Natural killer cell (primary cell): ENCODE data around the gene CLDN11. TPM values are rescaled to one million over a fixed set of nuclear protein-coding genes. Genes with fewer than 3 reads are reported as not detected.

Experiments used
- ATAC-seq, 3 donors: fragments of 150-1000 bp in 2 of 3; fragments of 200-7000 bp in 1 of 3; cut with Tn5 transposase; 1 replicate in 1 of 3; 2 replicates in 2 of 3; pipeline ENCODE4 v1.10.0; 2021; ENCODE audit warnings: mild to moderate bottlenecking in 2 of 3, moderate library complexity in 2 of 3
- DNase-seq, 2 donors: peaks; one replicate each; pipeline versions ENCODE4 v3.0.0 to v3.0.0-alpha.2; 2013 to 2021; ENCODE audit warnings: mixed read lengths in 1 of 2
- H3K27ac ChIP-seq: one replicate; pipeline ENCODE4 v1.5.1; 2013; ENCODE audit warnings: mild to moderate bottlenecking, low read length
- H3K27me3 ChIP-seq: one replicate; pipeline ENCODE4 v1.6.1; 2013; ENCODE audit warnings: low read length; ENCODE audit not compliant: control insufficient read depth, insufficient read depth
- H3K36me3 ChIP-seq: one replicate; pipeline ENCODE4 v1.6.1; 2013; ENCODE audit warnings: low read length; ENCODE audit not compliant: control insufficient read depth, insufficient read depth
- H3K4me1 ChIP-seq: one replicate; pipeline ENCODE4 v1.6.1; 2013; ENCODE audit warnings: low read length; ENCODE audit not compliant: control insufficient read depth, insufficient read depth
- H3K4me3 ChIP-seq: one replicate; pipeline ENCODE4 v1.5.1; 2013; ENCODE audit warnings: low read length
- H3K9me3 ChIP-seq: one replicate; pipeline ENCODE4 v1.6.1; 2013; ENCODE audit warnings: low read length; ENCODE audit not compliant: control insufficient read depth, insufficient read depth
- H3K27ac Mint-ChIP-seq, 2 donors: one replicate each; pipeline ENCODE4 v1.8.0; 2022; ENCODE audit warnings: mild to moderate bottlenecking in 2 of 2, mixed read lengths in 2 of 2, moderate library complexity in 1 of 2
- H3K27me3 Mint-ChIP-seq, 2 donors: one replicate each; pipeline ENCODE4 v1.8.0; 2022; ENCODE audit warnings: low read depth in 2 of 2, mixed read lengths in 2 of 2
- H3K36me3 Mint-ChIP-seq: one replicate; pipeline ENCODE4 v1.8.0; 2022; ENCODE audit warnings: mixed read lengths
- H3K4me1 Mint-ChIP-seq, 2 donors: one replicate each; pipeline ENCODE4 v1.8.0; 2022; ENCODE audit warnings: mixed read lengths in 2 of 2
- H3K4me3 Mint-ChIP-seq: one replicate; pipeline ENCODE4 v1.8.0; 2022; ENCODE audit warnings: mild to moderate bottlenecking, moderate library complexity, mixed read lengths
- H3K9me3 Mint-ChIP-seq, 2 donors: one replicate each; pipeline ENCODE4 v1.8.0; 2022; ENCODE audit warnings: mixed read lengths in 2 of 2
- WGBS: methylation state at CpG from one replicate; pipeline ENCODE4 v1.1.7; 2013; ENCODE audit warnings: missing lambda C conversion rate; ENCODE audit not compliant: insufficient coverage; 5-methylcytosine and 5-hydroxymethylcytosine counted together
- intact Hi-C: fragments of 100-400 bp; cut with micrococcal nuclease; formaldehyde crosslinking; loops from one replicate; pipeline ENCODE4 v1.14.2; 2022
- total RNA-seq, 4 donors: library from RNA; stranded (reverse); fragments of 120-200 nt in 1 of 4; gene quantifications; one replicate each; pipeline versions ENCODE4 v1.2.3 to v1.2.4, GENCODE V29; 2013 to 2022
- TF ChIP-seq, protein P1 (sequence below): fragments of 200-600 bp; IDR thresholded peaks from one replicate; pipeline ENCODE4 v1.8.0; 2022; ENCODE audit warnings: antibody characterized with exemption

CLDN11 gene
- total RNA-seq, 3 donors from 2014 or later (not counting 1 experiment from before 2014, with no cell fraction given): 0.39 TPM; not detected in 2

DNA sequence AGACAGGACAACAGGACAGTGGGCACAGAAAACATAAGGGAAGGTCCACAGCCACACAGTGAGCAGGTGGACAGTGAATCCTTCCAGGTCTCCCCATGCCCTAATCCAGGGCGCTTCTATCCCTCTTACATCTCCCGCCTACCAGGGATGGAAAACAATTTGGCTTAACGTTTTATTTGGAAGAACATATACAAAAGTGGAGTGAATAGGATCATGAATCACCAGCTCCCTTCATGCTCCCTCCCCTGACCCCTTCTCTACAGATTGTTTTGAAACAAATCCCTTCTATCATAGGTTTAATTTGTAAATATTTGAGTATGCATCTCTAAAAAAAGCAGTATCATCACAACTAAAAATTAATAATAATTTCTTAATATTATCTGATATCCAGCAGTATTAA, 52.5 kb downstream of the CLDN11 start:
- intact Hi-C loops: no loop called here
- no peak overlapping the region for H3K4me3 Mint-ChIP-seq
- Histone ChIP-seq H3K4me3 (no peak overlapping the region), H3K9me3 (no peaks in the 10 kb centered on the region), H3K36me3 (no peaks in the 10 kb centered on the region), H3K4me1 (no peaks in the 10 kb centered on the region), H3K27me3 (no peaks in the 10 kb centered on the region), H3K27ac (no peak overlapping the region)
- no peaks in the 10 kb centered on the region for H3K9me3 Mint-ChIP-seq
- TF ChIP-seq, protein P1, sequence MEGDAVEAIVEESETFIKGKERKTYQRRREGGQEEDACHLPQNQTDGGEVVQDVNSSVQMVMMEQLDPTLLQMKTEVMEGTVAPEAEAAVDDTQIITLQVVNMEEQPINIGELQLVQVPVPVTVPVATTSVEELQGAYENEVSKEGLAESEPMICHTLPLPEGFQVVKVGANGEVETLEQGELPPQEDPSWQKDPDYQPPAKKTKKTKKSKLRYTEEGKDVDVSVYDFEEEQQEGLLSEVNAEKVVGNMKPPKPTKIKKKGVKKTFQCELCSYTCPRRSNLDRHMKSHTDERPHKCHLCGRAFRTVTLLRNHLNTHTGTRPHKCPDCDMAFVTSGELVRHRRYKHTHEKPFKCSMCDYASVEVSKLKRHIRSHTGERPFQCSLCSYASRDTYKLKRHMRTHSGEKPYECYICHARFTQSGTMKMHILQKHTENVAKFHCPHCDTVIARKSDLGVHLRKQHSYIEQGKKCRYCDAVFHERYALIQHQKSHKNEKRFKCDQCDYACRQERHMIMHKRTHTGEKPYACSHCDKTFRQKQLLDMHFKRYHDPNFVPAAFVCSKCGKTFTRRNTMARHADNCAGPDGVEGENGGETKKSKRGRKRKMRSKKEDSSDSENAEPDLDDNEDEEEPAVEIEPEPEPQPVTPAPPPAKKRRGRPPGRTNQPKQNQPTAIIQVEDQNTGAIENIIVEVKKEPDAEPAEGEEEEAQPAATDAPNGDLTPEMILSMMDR: no peak
- no peaks in the 10 kb centered on the region for H3K4me1 Mint-ChIP-seq
- H3K27ac Mint-ChIP-seq: no peak overlapping the region
- ATAC-seq (no peak), DNase-seq (no peak)
- no CpG with 5 or more reads among the region's 3 CpGs for WGBS
- H3K36me3 Mint-ChIP-seq: no peaks in the 10 kb centered on the region
- peaks cover 17 to 25% of the 10 kb centered on the region in 2 donors for H3K27me3 Mint-ChIP-seq

- Mint-ChIP-seq H3K4me3 (no peak overlapping the region), H3K9me3 (no peaks in the 10 kb centered on the region), H3K36me3 (no peaks in the 10 kb centered on the region), H3K27ac (no peak overlapping the region), H3K4me1 (no peaks in the 10 kb centered on the region), H3K27me3 (peaks cover 15 to 25% of the 10 kb centered on the region in 2 donors)
- ATAC-seq (no peak), DNase-seq (no peak)
- no peaks in the 10 kb centered on the region for H3K36me3 ChIP-seq
- H3K27ac ChIP-seq: no peak overlapping the region
- no peak overlapping the region for H3K4me3 ChIP-seq
- TF ChIP-seq, protein P1: no peak
- intact Hi-C loops: no loop called here
- WGBS: 26% methylated on average over 1 of the region's 3 CpGs
- no peaks in the 10 kb centered on the region for H3K4me1 ChIP-seq
- no peaks in the 10 kb centered on the region for H3K9me3 ChIP-seq
- no peaks in the 10 kb centered on the region for H3K27me3 ChIP-seq
These were observed 54.7 kb downstream of the CLDN11 start for GRCh38 chr3:170473358-170473757.

- no peaks in the 10 kb centered on the region for H3K27me3 ChIP-seq
- TF ChIP-seq, protein P1: no peak
- H3K9me3 ChIP-seq: no peaks in the 10 kb centered on the region
- no peak overlapping the region for H3K4me3 Mint-ChIP-seq
- peaks cover 10 to 34% of the 10 kb centered on the region in 2 donors for H3K27me3 Mint-ChIP-seq
- ATAC-seq: no peak
- intact Hi-C loops: no loop called here
- no peak overlapping the region for H3K27ac Mint-ChIP-seq
- no peak overlapping the region for H3K27ac ChIP-seq
- H3K9me3 Mint-ChIP-seq: no peaks in the 10 kb centered on the region
- H3K4me1 ChIP-seq: no peaks in the 10 kb centered on the region
- H3K4me3 ChIP-seq: no peak overlapping the region
- DNase-seq: no peak
- no peaks in the 10 kb centered on the region for H3K4me1 Mint-ChIP-seq
- no peaks in the 10 kb centered on the region for H3K36me3 Mint-ChIP-seq
- H3K36me3 ChIP-seq: no peaks in the 10 kb centered on the region
- WGBS: 85% methylated on average over 2 of the region's 3 CpGs
These were observed 56.5 kb downstream of the CLDN11 start for GRCh38 chr3:170475092-170475685.

DNA sequence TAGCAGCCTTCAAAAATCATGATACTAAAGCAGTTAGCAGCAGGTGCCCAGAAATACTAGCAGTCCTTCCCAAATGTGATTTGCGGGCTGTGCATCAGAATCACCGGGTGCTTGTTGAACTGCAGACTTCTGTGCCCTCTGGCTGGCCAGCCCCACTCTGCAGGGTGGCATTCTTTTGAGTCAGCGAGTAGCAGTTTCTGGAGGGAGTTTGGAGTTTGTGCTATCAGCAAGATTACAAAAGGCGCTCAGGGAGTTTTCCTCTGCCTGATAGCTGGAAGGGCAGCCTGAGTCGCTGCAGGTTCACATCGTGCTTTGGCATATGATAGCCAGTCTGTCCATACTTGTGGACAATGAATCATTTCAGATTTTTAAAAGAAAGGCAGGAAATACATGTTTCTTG, 57.6 kb downstream of the CLDN11 start:
- Histone ChIP-seq H3K4me1 (no peaks in the 10 kb centered on the region), H3K36me3 (no peaks in the 10 kb centered on the region), H3K9me3 (no peaks in the 10 kb centered on the region), H3K27ac (no peak overlapping the region), H3K4me3 (no peak overlapping the region), H3K27me3 (no peaks in the 10 kb centered on the region)
- Mint-ChIP-seq H3K4me1 (no peaks in the 10 kb centered on the region), H3K27ac (no peak overlapping the region), H3K27me3 (peaks cover 7 to 29% of the 10 kb centered on the region in 2 donors), H3K36me3 (no peaks in the 10 kb centered on the region), H3K9me3 (no peaks in the 10 kb centered on the region), H3K4me3 (no peak overlapping the region)
- TF ChIP-seq, protein P1: no peak
- no peak for ATAC-seq
- WGBS: 70% methylated on average over 6 of the region's 6 CpGs
- no peak for DNase-seq
- intact Hi-C loops: no loop called here
